ENCODE results near the gene PRAMEF17. TPM values are rescaled to one million over a fixed set of nuclear protein-coding genes. Genes with fewer than 3 reads are reported as not detected.
"Not testable (repeated sequence)": the region's sequence is repeated elsewhere in the genome, so short reads cannot be mapped to it uniquely, and the experiment has no call there.

Gene PRAMEF17
- not detected for total RNA-seq

- not testable (repeated sequence) for H3K27ac Mint-ChIP-seq; H3K27me3 Mint-ChIP-seq; H3K4me1 Mint-ChIP-seq; H3K4me3 Mint-ChIP-seq; H3K9me3 Mint-ChIP-seq; H3K36me3 Mint-ChIP-seq (ENCODE audit: low read depth); ATAC-seq (replicated peaks)
These were observed at the start of gene PRAMEF17 for GRCh38 chr1:13389332-13389731. TSS of gene PRAMEF17 (plus strand) at chr1:13389632. CDS start at chr1:13389658, 26 bp downstream.

DNA sequence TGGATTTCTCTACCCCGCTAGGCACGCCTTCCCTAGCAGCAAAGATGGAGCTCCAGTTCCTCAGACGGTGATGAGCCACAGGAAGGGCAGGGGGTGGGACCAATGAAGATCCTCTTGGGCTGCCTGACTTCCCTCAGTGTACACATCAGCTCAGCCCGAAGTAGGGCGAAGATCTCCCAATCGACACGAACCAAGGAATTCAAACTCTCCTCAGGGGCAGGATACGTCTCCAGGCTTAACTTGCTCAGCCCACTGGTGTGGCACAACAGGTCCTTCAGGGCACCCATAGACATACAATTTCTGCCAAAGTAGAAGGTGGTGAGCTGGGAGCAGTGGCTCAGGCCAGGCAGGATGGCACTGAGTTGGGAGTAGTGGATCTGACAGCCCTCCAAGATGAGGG lies 46.9 kb upstream of the PRAMEF17 start:
- H3K4me3 Mint-ChIP-seq; H3K36me3 Mint-ChIP-seq (ENCODE audit: low read depth); H3K27ac Mint-ChIP-seq; H3K9me3 Mint-ChIP-seq; ATAC-seq (replicated peaks); H3K27me3 Mint-ChIP-seq; H3K4me1 Mint-ChIP-seq: not testable (repeated sequence)

GRCh38 chr1:13347034-13347433 lies 42.4 kb upstream of the PRAMEF17 start, which contains the start of gene PRAMEF14:
TSS of gene PRAMEF14 (minus strand) at chr1:13347134. CDS start at chr1:13345314, 1,820 bp downstream.
- not testable (repeated sequence) for H3K36me3 Mint-ChIP-seq (ENCODE audit: low read depth); H3K4me1 Mint-ChIP-seq; ATAC-seq (replicated peaks); H3K27ac Mint-ChIP-seq; H3K9me3 Mint-ChIP-seq; H3K4me3 Mint-ChIP-seq; H3K27me3 Mint-ChIP-seq

DNA sequence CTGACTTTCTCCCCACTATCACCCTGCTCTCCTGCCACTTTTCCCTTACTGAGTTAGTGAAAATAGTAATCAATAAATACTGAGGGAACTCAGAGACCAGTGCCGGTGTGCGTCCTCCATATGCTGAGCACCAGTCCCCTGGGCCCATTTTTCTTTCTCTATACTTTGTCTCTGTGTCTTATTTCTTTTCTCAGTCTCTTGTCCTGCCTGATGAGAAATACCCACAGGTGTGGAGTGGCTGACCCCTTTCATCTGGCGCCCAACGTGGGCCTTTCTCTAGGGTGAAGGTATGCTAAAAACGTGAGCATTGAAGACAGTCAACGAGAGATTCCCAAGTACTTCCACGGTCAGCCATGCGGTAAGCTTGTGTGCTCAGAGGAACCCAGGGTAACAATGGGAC lies 36.0 kb upstream of the PRAMEF17 start:
- not testable (repeated sequence) for H3K27ac Mint-ChIP-seq; H3K9me3 Mint-ChIP-seq; H3K4me3 Mint-ChIP-seq; H3K36me3 Mint-ChIP-seq (ENCODE audit: low read depth); ATAC-seq (replicated peaks); H3K4me1 Mint-ChIP-seq; H3K27me3 Mint-ChIP-seq

DNA sequence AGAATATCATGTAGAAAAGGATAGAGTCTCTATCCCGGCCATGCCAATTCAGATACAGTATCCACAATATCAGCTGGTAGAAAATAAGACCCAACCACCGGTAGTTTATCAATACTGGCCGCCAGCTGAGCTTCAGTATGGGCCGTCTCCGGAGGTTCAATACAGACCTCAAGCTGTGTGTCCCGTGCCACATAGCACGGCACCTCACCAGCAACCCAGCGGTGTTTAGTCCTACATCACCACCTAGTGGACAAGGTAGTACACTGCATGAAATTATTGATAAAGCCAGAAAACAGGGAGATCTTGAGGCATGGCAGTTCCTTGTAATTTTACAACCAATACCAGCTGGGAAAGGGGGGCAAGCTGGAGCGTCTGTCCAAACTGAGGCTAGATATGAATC lies 35.0 kb upstream of the PRAMEF17 start:
- not testable (repeated sequence) for H3K9me3 Mint-ChIP-seq; H3K36me3 Mint-ChIP-seq (ENCODE audit: low read depth); H3K27ac Mint-ChIP-seq; ATAC-seq (replicated peaks); H3K27me3 Mint-ChIP-seq; H3K4me3 Mint-ChIP-seq; H3K4me1 Mint-ChIP-seq

- not testable (repeated sequence) for H3K9me3 Mint-ChIP-seq; H3K27ac Mint-ChIP-seq; ATAC-seq (replicated peaks); H3K36me3 Mint-ChIP-seq (ENCODE audit: low read depth); H3K27me3 Mint-ChIP-seq; H3K4me3 Mint-ChIP-seq; H3K4me1 Mint-ChIP-seq
These were observed 32.7 kb upstream of the PRAMEF17 start for GRCh38 chr1:13356774-13357173.

DNA sequence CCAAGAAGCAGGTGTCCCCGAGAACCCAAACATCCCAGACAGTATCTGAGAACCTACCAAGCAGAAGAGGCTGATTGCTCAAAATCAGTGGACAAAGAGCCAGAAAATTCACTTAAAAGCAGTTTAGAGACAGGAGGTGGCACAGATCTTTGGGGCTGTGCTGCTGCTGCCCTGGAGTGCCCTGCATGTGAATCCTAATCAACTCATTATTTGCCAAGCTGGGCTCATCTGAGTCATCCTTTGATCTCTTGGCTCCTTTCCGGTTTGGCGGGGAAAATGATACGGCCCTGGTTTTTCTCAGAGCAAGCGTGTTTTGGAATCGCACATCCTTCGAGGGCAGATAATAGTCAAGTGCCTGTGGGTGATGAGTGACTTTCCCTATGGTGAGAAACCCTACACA lies 27.1 kb upstream of the PRAMEF17 start:
- not testable (repeated sequence) for H3K27me3 Mint-ChIP-seq; H3K27ac Mint-ChIP-seq; H3K4me1 Mint-ChIP-seq; H3K9me3 Mint-ChIP-seq; H3K4me3 Mint-ChIP-seq; H3K36me3 Mint-ChIP-seq (ENCODE audit: low read depth); ATAC-seq (replicated peaks)

DNA sequence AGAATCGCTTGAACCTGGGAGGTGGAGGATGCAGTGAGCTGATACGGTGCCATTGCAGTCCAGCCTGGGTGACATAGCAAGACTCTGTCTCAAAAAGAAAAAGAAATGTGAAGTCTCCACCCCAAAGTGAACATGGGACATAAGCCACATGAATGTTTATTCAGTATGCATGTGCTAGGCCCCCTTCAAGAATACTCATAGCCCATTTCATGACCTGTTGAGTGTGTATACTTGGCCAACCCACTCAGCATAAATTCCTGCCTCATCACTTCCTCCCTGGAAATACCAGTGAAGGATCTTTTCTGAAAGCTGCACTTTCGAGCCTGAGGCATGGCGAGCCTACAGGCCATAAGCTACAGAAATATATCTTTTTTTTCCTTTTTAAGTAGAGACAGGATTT lies 24.5 kb upstream of the PRAMEF17 start:
- H3K27me3 Mint-ChIP-seq; H3K4me1 Mint-ChIP-seq; H3K4me3 Mint-ChIP-seq; ATAC-seq (replicated peaks); H3K27ac Mint-ChIP-seq; H3K36me3 Mint-ChIP-seq (ENCODE audit: low read depth); H3K9me3 Mint-ChIP-seq: not testable (repeated sequence)

- H3K27me3 Mint-ChIP-seq; ATAC-seq (replicated peaks); H3K4me1 Mint-ChIP-seq; H3K4me3 Mint-ChIP-seq; H3K27ac Mint-ChIP-seq; H3K36me3 Mint-ChIP-seq (ENCODE audit: low read depth); H3K9me3 Mint-ChIP-seq: not testable (repeated sequence)
These were observed 22.9 kb upstream of the PRAMEF17 start for GRCh38 chr1:13366536-13366935.

DNA sequence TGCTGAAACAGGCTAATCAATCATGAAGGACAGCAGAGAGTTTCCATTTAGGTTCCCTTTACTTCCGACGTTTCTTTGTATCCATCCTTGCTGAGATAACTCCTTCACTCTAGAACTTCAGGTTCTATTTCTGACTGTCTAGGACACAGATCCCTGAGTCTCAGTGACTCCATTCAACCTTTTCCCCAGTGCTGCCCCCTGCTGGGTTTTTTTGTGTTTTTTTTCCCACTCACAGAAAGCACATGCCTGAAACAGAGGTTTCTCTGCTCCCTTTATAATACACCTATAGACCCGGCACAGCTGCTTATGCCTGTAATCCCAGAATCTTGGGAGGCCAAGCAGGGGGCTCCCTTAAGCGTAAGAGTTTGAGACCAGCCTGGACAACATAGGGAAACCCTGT lies 20.9 kb upstream of the PRAMEF17 start:
- not testable (repeated sequence) for H3K9me3 Mint-ChIP-seq; H3K4me1 Mint-ChIP-seq; ATAC-seq (replicated peaks); H3K36me3 Mint-ChIP-seq (ENCODE audit: low read depth); H3K4me3 Mint-ChIP-seq; H3K27ac Mint-ChIP-seq; H3K27me3 Mint-ChIP-seq

DNA sequence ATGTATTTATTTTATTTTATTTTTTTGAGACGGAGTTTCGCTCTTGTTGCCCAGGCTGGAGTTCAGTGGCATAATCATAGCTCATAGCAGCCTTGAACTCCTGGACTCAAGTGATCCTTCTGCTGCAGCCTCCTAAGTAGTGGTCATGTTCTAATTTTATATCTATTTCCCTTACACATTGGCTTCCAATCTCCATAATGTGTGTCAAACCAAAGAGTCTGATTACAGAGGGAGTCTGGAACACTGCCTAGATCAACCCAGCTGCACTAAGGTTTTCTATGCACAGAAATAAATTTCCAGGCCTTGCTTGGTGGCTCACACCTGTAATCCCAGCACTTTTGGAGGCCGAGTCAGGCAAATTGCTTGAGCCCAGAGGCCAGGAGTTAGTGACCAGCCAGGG lies 10.4 kb upstream of the PRAMEF17 start:
- not testable (repeated sequence) for H3K4me3 Mint-ChIP-seq, H3K27me3 Mint-ChIP-seq

GRCh38 chr1:13380380-13380779 lies 9.1 kb upstream of the PRAMEF17 start:
- ATAC-seq (replicated peaks); H3K4me3 Mint-ChIP-seq; H3K27ac Mint-ChIP-seq; H3K36me3 Mint-ChIP-seq (ENCODE audit: low read depth); H3K9me3 Mint-ChIP-seq; H3K4me1 Mint-ChIP-seq; H3K27me3 Mint-ChIP-seq: not testable (repeated sequence)

More for the DNA sequence above, 10.4 kb upstream of the PRAMEF17 start:
- not testable (repeated sequence) for H3K4me1 Mint-ChIP-seq; H3K27ac Mint-ChIP-seq; H3K36me3 Mint-ChIP-seq (ENCODE audit: low read depth); ATAC-seq (replicated peaks); H3K9me3 Mint-ChIP-seq

DNA sequence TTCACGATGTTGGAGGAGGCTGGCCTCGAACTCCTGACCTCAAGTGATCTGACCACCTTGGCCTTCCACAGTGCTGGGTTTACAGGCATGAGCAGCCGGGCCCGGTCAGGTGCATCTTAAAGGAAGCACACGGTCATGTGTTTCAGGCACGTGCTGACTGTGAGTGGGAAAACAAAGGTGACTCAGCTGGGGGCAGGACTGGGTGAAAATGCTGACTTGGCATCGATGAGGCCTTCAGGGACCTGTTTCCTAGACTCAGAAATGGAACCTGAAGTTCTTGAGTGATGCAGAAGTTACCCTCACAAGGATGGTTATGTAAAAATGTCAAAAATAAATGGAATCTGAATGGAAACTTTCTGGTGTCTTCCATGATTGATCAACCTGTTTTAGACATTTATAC lies 3.6 kb downstream of the PRAMEF17 start:
- not testable (repeated sequence) for H3K9me3 Mint-ChIP-seq; H3K36me3 Mint-ChIP-seq (ENCODE audit: low read depth); ATAC-seq (replicated peaks); H3K27ac Mint-ChIP-seq; H3K4me3 Mint-ChIP-seq; H3K4me1 Mint-ChIP-seq; H3K27me3 Mint-ChIP-seq

GRCh38 chr1:13394761-13395160 lies 5.3 kb downstream of the PRAMEF17 start:
- ATAC-seq (replicated peaks); H3K9me3 Mint-ChIP-seq; H3K36me3 Mint-ChIP-seq (ENCODE audit: low read depth); H3K4me1 Mint-ChIP-seq; H3K27me3 Mint-ChIP-seq; H3K27ac Mint-ChIP-seq; H3K4me3 Mint-ChIP-seq: not testable (repeated sequence)

GRCh38 chr1:13395311-13395710 lies 5.9 kb downstream of the PRAMEF17 start:
- H3K36me3 Mint-ChIP-seq (ENCODE audit: low read depth); H3K9me3 Mint-ChIP-seq; H3K4me3 Mint-ChIP-seq; H3K27ac Mint-ChIP-seq; ATAC-seq (replicated peaks); H3K27me3 Mint-ChIP-seq; H3K4me1 Mint-ChIP-seq: not testable (repeated sequence)

DNA sequence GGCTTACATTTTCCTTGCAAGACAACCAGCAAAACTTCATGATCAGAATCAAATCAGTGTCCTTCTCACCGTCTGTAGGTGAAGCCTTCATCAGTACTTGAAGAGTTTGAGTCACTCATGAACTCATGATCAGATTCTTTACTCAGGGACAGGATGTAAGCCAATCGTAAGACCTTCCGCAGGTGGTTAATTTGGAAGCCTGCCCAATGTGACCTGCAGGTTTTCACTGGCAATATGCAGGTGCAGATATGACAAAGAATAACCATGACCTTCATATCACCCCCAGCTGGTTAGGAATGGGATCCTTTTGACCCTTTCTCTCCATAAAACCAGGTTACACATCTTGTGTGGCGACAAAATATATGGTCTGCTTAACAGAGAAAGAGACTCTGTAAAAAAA lies 18.4 kb downstream of the PRAMEF17 start:
- H3K4me3 Mint-ChIP-seq, result no peak overlapping the region
- no peak overlapping the region for H3K27ac Mint-ChIP-seq
- no peaks in the 10 kb centered on the region for H3K4me1 Mint-ChIP-seq
- no peaks in the 10 kb centered on the region for H3K36me3 Mint-ChIP-seq (ENCODE audit: low read depth)
- no peaks in the 10 kb centered on the region for H3K9me3 Mint-ChIP-seq
- H3K27me3 Mint-ChIP-seq, result peaks cover 4% of the 10 kb centered on the region
- ATAC-seq (replicated peaks), result no peak

Data from activated T-helper 17 cell treated with anti-CD3 and anti-CD28 coated beads, Interleukin-2, amount 50 U/mL, for 72 hours (primary cell).